RWPE1 (cell line): Measurements from ENCODE around the gene GOLGA6L10.
"Not testable (repeated sequence)": the region's sequence is repeated elsewhere in the genome, so short reads cannot be mapped to it uniquely, and the experiment has no call there.

Source experiments
- CTCF ChIA-PET: fragments of 350-600 bp; sonication (Branson Sonifier 250); formaldehyde crosslinking; extraction: SDS; loops from one replicate; lab custom pipeline; 2021; lab: Yijun Ruan, JAX
- POLR2A ChIA-PET: fragments of 400-600 bp; formaldehyde crosslinking; extraction: SDS; loops from one replicate; lab custom pipeline; 2020; ENCODE audit warnings: antibody characterized with exemption; ENCODE audit not compliant: low non-redundant PET; lab: Yijun Ruan, JAX
- DNase-seq: peaks from one replicate; pipeline ENCODE4 v3.0.0; 2012; ENCODE audit warnings: low spot score
- H3K27ac ChIP-seq: fragments of 450-650 bp; 2 replicates; pipeline ENCODE4 v1.5.1; 2017
- TF ChIP-seq, protein P1 (sequence below): fragments of 450-650 bp; conservative IDR thresholded peaks from 2 replicates; pipeline ENCODE4 v1.5.1; 2017; ENCODE audit warnings: low read depth, mild to moderate bottlenecking

GOLGA6L10 gene, protein sequence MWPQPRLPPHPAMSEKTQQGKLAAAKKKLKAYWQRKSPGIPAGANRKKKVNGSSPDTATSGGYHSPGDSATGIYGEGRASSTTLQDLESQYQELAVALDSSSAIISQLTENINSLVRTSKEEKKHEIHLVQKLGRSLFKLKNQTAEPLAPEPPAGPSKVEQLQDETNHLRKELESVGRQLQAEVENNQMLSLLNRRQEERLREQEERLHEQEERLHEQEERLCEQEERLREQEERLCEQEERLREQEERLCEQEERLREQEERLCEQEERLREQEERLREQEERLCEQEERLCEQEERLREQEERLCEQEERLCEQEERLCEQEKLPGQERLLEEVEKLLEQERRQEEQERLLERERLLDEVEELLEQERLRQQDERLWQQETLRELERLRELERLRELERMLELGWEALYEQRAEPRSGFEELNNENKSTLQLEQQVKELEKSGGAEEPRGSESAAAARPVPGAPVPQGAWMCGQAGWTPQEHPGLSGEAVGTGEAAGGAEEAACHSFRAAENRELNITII

DNA sequence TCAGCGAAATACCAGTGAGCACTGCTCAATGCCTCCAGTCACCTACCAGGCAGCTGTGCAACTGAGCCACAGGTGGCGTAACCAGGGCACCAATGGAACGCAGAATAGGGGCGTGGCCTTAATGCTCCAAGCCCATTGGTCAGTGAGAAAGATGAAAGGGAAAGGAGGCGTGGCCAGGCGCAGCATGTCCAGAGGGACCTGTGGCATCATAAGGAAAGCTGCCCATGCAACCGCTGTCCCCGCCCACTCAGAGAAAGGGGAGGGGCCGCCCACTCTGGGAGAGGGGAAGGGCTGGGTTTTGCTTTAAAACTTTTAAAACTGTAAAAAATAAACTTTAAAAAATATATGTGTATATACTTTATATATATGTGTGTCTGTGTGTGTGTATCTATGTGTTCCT is at the start of gene GOLGA6L10:
Gene GOLGA6L10 (minus strand): TSS at position 101 of the 400 bp plus-strand sequence. CDS start 100 bp downstream, at position 1.
- CTCF ChIA-PET, POLR2A ChIA-PET, H3K27ac ChIP-seq, DNase-seq: not testable (repeated sequence)

DNA sequence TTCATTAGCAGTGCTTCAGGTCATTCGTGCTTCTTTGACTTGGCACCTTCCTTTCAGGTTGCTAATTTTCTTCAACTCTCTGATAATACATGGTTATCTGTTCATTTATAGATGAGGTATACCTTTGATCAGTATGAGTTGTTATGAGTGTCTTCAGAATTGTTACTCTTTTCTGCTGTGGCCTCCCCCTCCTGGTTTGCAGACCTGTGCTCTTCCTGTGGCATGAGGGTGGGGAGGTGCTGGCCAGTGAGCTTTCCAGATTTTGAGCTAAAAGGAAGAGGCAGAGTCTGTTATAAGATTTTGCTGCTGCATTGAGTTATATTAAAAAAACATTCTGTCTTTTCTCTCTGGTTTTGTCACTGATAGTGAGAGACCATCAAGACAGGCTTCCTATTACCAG is 49.5 kb upstream of the GOLGA6L10 start:
- no peak for DNase-seq
- TF ChIP-seq, protein P1, sequence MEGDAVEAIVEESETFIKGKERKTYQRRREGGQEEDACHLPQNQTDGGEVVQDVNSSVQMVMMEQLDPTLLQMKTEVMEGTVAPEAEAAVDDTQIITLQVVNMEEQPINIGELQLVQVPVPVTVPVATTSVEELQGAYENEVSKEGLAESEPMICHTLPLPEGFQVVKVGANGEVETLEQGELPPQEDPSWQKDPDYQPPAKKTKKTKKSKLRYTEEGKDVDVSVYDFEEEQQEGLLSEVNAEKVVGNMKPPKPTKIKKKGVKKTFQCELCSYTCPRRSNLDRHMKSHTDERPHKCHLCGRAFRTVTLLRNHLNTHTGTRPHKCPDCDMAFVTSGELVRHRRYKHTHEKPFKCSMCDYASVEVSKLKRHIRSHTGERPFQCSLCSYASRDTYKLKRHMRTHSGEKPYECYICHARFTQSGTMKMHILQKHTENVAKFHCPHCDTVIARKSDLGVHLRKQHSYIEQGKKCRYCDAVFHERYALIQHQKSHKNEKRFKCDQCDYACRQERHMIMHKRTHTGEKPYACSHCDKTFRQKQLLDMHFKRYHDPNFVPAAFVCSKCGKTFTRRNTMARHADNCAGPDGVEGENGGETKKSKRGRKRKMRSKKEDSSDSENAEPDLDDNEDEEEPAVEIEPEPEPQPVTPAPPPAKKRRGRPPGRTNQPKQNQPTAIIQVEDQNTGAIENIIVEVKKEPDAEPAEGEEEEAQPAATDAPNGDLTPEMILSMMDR, result no peak
- H3K27ac ChIP-seq, result no peak overlapping the region
- POLR2A ChIA-PET, result no interaction called here
- CTCF ChIA-PET, result no interaction called here

DNA sequence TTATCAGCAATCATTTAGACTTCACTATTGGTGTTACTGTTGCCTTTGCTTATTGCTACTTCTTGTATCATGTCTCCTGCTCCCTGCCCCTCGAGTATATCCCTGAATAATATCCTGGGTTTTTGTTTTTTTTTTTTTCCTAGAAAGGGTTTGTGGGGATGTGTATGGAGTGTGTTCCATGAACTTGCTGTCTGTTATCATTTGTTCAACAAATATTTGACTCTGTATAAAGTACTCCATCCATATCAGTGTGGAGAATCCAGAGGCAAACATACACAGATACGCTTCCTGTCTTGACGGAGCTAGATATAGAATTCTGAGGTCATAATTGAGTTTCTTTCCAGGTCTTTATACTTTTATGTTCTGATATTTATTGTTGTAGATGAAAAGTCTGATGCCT is 48.5 kb upstream of the GOLGA6L10 start:
- no peak overlapping the region for H3K27ac ChIP-seq
- no peak for DNase-seq
- TF ChIP-seq, protein P1, result no peak
- ChIA-PET POLR2A (no interaction called here), CTCF (no interaction called here)

DNA sequence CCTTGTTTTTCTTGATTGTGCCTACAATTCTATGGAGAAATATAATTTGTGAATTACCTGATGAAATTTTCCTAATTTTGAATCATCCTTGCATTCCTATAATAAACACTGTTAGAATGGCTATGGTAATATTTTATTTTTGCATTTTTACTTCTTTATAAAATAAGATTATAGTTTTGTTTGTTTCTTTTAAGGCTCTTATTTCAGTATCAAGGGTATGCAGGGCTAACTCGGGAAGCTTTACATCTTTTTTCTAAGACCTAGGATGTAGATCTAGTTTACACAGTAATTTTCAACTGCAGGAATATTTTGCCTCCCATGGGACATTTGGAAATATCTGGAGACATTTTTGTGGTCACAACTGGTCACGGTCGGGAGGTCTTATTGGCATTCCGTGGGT is 46.5 kb upstream of the GOLGA6L10 start:
- DNase-seq, H3K27ac ChIP-seq, POLR2A ChIA-PET, CTCF ChIA-PET: not testable (repeated sequence)

DNA sequence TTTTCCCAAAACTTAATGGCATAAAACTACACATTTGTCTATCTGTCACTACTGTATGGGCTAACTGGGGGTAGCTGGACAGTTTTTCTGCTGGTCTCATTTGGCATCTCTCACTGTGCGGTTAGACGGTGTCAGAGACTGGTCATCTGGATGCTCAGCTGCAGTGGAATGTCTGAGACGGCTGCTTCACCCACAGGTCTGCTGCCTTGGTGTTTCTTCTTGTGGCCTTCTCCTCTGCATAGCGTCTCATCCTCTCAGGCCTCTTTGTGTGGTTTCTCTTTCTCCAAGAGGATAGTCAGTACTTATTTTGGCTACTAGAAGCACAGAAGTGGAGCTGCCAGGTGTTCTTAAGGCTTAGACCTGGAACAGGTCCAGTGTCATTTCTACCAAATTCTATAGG is 44.4 kb upstream of the GOLGA6L10 start:
- H3K27ac ChIP-seq, result no peak overlapping the region
- ChIA-PET CTCF (no interaction called here), POLR2A (no interaction called here)
- no peak for DNase-seq
- TF ChIP-seq, protein P1, result no peak

DNA sequence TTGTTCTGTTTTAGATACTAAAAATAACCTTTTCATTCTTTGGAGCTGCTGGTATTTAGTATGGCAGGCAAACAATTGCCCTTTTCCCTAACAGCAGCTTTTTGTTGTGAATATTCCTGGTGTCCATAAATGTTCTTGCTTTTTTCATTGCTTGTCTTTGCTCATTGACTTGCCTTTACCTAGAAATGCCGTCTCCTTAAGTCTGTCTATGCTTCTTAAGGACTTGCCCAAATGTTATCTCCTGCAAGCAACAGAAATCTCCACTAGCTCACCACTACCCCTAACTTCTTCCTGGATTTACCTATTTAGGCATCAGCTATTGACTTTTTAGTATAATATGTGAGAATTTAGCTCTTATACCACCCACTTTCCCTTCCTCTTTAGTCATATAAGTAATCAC is 42.8 kb upstream of the GOLGA6L10 start:
- CTCF ChIA-PET, result interaction anchor here (0.6 kb wide), 1 partner anchor 355 kb away, joined by 5 read pairs; no protein-coding TSS in a partner anchor
- DNase-seq, H3K27ac ChIP-seq, POLR2A ChIA-PET: not testable (repeated sequence)

DNA sequence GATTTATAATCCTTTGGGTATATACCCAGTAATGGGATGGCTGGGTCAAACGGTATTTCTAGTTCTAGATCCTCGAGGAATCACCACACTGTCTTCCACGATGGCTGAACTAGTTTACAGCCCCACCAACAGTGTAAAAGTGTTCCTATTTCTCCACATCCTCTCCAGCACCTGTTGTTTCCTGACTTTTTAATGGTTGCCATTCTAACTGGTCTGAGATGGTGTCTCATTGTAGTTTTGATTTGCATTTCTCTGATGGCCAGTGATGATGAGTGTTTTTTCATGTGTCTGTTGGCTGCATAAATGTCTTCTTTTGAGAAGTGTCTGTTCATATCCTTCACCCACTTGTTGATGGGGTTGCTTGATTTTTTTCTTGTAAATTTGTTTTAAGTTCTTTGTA is 40.9 kb upstream of the GOLGA6L10 start:
- CTCF ChIA-PET, POLR2A ChIA-PET, H3K27ac ChIP-seq, DNase-seq: not testable (repeated sequence)

DNA sequence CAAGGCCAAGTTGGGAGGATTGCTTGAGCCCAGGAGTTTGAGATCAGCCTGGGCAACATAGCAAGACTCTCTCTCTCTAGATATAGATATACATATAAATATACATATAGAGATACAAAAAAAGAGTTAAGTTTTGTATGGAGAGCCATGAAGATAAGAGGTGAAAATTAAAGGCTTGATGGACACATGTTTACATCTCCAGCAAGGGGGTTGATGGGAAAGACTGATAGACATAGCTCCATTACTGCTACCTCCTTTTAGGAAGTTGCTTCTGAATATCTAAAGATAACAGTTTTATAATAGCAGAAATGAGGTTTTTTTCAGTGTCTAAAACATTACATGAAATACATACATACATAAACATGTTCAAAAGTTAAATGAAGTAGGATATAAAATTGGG is 37.9 kb upstream of the GOLGA6L10 start:
- DNase-seq, H3K27ac ChIP-seq, CTCF ChIA-PET, POLR2A ChIA-PET: not testable (repeated sequence)

DNA sequence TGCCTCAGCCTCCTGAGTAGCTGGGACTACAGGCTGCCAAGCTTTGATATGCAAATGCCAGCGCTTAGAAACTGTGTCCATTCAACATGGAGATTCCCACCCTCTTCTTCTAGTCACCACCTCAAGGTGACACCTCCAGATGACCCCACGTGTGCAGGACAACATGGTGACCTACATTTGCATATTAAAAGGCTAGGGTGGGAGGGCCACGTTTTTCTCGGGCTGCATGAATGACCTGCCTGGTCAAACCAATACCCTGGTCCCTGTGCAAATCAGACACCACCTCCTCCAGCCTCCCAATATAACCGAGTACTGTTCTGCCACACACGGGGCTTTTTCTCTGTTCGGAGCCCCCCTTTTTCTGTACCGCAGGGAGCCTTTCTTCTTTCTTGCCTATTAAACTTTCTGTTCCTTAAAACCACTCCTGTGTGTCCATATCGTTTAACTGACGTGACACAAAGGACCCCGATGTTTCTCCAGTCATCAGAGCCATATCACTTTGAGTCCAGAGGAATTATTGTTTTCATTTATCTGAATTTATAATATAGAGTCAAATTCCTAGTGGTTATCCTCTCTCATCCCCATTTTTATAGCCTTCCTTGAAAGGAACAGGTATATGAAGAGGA is 32.2 kb upstream of the GOLGA6L10 start:
- POLR2A ChIA-PET, DNase-seq, CTCF ChIA-PET, H3K27ac ChIP-seq: not testable (repeated sequence)

DNA sequence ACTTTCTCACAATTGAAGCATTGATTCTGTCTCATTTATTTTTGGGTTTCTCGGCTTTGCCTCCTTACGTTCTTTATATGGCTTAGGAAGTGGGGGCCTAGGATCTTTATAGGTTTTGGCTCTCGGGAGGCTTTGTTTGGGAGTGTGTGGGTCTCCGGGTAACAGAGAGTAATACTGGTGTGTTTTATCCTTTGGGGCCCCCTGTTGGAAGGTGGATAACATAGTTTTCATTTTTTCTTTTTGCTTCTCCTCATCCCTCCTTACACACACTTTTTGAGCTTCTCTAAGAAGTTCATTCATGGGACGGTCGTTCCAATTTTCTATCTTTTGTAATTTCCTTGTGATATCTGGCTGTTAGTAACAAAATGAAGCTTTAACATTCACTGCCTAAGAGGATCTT is 30.3 kb upstream of the GOLGA6L10 start:
- DNase-seq, H3K27ac ChIP-seq, CTCF ChIA-PET, POLR2A ChIA-PET: not testable (repeated sequence)

DNA sequence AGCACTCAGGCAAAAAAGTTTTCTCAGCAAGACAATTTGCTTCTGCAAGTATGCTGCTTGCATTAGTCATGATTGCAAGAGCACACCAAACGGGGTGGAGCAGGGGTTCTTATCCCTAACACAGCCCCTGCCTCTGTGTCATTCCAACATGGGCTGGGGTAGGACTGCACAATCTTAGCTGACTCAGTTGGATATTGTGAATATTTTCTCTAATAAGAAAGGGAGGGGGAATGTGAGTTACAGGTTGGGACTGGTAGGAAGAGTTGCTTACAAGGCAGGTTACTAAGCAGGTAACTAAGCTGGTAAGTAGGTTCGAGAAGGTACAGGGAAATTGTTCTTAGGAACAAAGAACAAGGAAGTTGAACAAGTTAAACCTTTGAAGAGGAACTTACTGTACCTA is 24.4 kb upstream of the GOLGA6L10 start:
- DNase-seq, result peak; percentile 83
- H3K27ac ChIP-seq, POLR2A ChIA-PET: not testable (repeated sequence)
- CTCF ChIA-PET, result interaction anchor here (0.6 kb wide), 1 partner anchor 26 kb away, joined by 7 read pairs; no protein-coding TSS in a partner anchor
